NOMO-1 (cell line): Measurements from ENCODE around the gene TUG1.
A peak's percentile ranks its signal among the peaks of the same experiment; 100 is the strongest.

ENCODE experiments used
- DNase-seq, 2 experiments: peaks; one replicate each; lab custom pipeline; 2025; ENCODE audit not compliant: unreplicated experiment in 2 of 2; lab: John Stamatoyannopoulos, UW

Gene TUG1

DNA sequence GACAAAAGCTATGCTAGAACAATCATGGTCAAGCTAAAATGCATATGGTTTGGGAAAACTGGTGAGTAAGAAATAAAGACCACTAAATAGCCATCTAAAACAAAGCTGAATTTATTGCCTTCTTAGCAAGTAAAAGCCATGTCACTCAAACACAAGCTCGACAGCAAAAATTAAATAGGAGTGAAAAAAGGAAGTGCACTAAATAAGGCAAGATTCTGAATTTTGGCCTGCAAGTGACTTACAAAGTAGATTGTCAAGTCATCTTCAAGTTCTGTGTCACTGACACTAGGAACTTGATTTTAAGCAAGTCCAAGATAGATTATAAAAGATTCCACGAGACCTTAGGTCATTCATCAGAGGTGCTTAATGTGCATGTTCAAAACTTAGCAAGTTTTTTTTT lies 27.4 kb downstream of the TUG1 start:
- DNase-seq: peak; percentile 63 to 78

DNA sequence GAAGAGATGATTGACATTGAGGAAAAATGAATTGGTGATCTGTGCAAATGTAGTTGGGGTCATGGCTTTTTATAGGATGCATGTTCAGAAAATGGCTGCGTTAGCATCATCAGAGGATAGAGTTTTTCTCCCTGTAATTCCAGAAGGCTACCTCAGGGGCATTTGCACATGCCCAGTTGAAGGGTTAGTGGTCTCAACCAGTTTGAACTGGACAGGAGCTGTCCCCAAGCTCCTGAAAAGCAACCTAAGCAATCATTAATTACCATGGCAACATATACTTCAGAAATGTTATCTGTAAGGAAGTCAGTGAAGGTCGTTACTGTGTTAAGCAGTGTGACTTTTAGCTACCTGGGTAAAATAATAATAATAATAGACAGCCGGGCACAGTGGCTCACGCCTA lies 29.3 kb downstream of the TUG1 start:
- no peak for DNase-seq

DNA sequence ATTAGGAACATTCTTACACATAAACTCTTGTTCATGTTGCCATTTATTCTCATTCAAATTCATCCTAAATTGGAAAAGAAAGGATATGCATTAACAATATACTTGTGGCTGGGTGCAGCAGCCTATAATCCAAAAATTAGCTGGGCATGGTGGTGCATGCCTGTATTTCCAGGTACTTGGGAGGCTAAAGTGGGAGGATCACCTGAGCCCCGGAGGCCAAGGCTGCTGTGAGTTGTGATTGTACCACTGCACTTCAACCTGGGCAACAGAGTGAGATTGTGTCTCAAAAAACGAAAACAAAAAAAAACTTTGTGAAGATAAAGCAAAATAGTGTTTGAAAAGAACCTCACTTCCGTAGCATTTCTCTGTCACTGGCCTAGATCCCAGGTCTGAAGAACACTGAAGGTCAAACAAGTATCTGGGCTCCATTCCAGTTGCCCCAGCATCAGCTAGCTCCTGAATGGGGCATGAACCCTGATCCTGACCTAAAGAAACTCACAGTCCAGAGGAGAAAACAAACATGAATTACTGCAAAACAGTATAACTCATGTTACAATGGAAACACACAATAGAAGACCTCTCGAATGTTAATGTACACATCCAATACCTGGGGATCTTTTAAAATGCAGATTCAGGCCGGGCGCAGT lies 32.2 kb downstream of the TUG1 start:
- DNase-seq: no peak

DNA sequence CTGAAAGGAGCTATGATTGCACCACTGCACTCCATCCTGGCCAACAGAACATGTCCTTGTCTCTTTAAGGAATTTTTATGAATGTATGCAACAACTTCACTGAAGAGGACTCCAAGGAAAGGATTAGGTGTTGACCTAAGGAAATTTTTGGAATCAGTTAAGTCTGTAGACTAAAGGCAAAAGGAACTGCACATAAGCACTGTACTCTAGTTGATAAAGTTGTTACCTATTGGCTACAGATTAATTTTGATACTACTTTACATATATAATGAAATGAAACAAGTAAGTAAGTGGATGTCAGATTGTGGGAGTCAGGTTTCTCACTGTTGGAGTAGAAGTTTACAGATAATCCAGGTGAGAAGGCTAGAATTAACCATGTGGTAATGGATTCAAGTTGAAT lies 36.5 kb downstream of the TUG1 start:
- no peak for DNase-seq

DNA sequence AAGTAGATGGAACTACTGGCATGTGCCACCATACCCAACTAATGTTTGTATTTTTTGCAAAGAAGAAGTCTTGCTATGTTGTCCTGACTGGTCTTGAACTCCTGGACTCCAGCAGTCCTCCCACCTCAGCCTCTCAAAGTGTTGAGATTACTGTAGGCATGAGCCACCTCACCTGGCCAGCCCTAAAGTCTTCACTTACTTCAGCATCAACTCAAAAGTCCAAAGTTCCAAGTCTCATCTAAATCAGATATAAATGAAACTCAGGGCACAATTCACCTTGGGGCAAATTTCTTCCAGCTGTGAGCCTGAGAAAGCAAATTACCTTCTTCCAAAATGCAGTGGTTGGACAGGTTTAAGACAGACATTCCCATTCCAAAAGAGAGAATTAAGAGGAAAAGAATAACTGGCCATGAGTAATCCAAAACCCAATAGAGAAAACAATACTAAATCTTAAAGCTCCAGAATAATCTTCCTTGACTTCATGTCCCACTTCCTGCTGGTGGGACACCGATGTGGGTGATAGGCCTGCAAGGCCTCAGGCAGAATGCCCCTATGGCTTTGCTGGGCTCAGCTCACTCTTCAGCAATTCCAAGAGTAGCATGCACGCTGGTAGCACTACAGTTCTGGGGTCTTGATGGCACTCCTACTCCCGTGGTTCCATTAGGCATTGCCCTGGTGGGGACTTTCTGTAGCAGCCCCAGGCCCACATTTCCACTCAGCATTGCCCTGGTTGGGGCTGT lies 50.3 kb downstream of the TUG1 start:
- no peak for DNase-seq

DNA sequence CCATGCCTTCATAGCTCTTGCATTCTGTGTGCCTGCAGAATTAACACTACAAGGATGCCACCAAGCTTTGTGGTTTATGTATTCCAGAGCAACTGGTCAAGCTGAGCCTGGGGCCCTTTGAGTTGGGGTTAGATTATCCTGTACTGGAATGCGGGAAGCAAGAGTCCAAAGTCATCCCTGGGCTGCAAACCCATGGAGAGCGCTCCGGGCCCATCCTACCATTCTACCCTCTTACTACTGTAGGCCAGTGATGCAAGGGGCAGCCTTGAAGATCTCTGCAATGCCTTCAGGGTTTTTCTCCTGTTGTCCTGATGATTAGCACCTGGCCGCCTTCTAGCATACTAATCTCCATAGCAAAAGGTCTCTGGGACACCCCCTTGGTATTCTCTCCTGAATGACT lies 51.3 kb downstream of the TUG1 start:
- DNase-seq: no peak

DNA sequence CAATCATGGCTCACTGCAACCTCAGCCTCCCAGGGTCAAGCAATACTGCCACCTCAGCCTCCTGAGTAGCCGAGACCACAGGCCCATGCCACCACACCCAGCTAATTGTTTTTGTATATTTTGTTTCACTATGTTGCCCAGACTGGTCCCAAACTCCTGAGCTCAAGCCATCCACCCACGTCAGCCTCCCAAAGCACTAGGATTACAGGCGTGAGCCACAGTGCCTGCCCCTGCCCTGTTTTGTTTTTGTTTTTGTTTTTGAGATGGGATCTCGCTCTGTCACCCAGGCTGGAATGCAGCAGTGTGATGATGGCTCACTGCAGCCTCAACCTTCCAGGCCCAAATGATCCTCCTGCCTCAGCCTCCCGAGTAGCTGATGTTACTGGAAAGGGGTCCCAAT lies 53.5 kb downstream of the TUG1 start:
- no peak for DNase-seq
